Prostate gland (tissue), 2 donors: ENCODE results near the gene ADIPOR2. TPM values are rescaled to one million over a fixed set of nuclear protein-coding genes. Genes with fewer than 3 reads are reported as not detected.

Experiments used
- DNase-seq: peaks from one replicate; pipeline ENCODE4 v3.0.0-alpha.2; 2019; ENCODE audit warnings: low spot score
- H3K27ac ChIP-seq, 2 donors: fragments of 200-600 bp; sonication (generic); 2 replicates each; pipeline ENCODE4 v1.5.1; 2017 to 2019
- H3K27me3 ChIP-seq: fragments of 200-600 bp; sonication (generic); replicated peaks from 2 replicates; pipeline ENCODE4 v1.5.1; 2019; ENCODE audit not compliant: insufficient read depth
- H3K36me3 ChIP-seq, 2 donors: fragments of 200-600 bp; sonication (generic); 1 replicate in 1 of 2; 2 replicates in 1 of 2; pipeline versions ENCODE4 v1.5.1 to v1.8.1; 2017 to 2019
- H3K4me1 ChIP-seq: fragments of 200-600 bp; sonication (generic); replicated peaks from 2 replicates; pipeline ENCODE4 v1.5.1; 2019
- H3K4me3 ChIP-seq, 2 donors: fragments of 200-600 bp; sonication (generic); 2 replicates each; pipeline ENCODE4 v1.5.1; 2017 to 2019
- H3K9me3 ChIP-seq: fragments of 200-600 bp; sonication (generic); 2 replicates; pipeline ENCODE4 v1.5.1; 2017
- CTCF ChIP-seq, 4 experiments: fragments of 200-600 bp in 2 of 4; fragments of 450-650 bp in 2 of 4; sonication (generic) in 2 of 4; IDR thresholded peaks; 1 replicate in 3 of 4; 2 replicates in 1 of 4; pipeline ENCODE4 v1.5.1; 2016 to 2019; ENCODE audit warnings: antibody characterized with exemption in 4 of 4, mild to moderate bottlenecking in 2 of 4, moderate library complexity in 2 of 4
- POLR2A ChIP-seq: fragments of 450-650 bp; IDR thresholded peaks from one replicate; pipeline ENCODE4 v1.6.1; 2016; ENCODE audit warnings: antibody characterized with exemption, mild to moderate bottlenecking
- POLR2AphosphoS5 ChIP-seq: sonication (generic); formaldehyde crosslinking; IDR thresholded peaks from one replicate; pipeline ENCODE4 v1.6.1; 2017; ENCODE audit warnings: antibody characterized with exemption
- WGBS: methylation state at CpG from one replicate; pipeline ENCODE4 v1.1.5; 2018; 5-methylcytosine and 5-hydroxymethylcytosine counted together
- intact Hi-C: fragments of 100-400 bp; cut with DNase I; formaldehyde crosslinking; loops from one replicate; pipeline ENCODE4 v1.14.2; 2022
- microRNA-seq: library from miRNA; unstranded; fragments of <30 nt; microRNA quantifications from one replicate; pipeline ENCODE4, GENCODE V29; 2016
- small RNA-seq, 2 donors: library from RNA; depleted of rRNA; stranded (forward); fragments of <200 nt; gene quantifications; one replicate each; pipeline ENCODE3, GENCODE V24; 2016
- total RNA-seq, 2 donors: library from RNA; depleted of rRNA; stranded (reverse); fragments of >200 nt; gene quantifications; one replicate each; pipeline ENCODE4 v1.1.0, GENCODE V29; 2016

ADIPOR2 gene
- total RNA-seq, 2 donors from 2014 or later: 23.7 to 46.2 TPM

GRCh38 chr12:1835211-1836131 lies 144.6 kb downstream of the ADIPOR2 start:
- Histone ChIP-seq H3K36me3 (no peaks in the 10 kb centered on the region), H3K9me3 (no peaks in the 10 kb centered on the region), H3K4me3 (no peak overlapping the region), H3K27me3 (no peaks in the 10 kb centered on the region), H3K27ac (no peak overlapping the region), H3K4me1 (no peaks in the 10 kb centered on the region)
- no peak for TF ChIP-seq POLR2AphosphoS5
- DNase-seq: no peak
- intact Hi-C loops: no loop called here
- 86% methylated on average over 22 of the region's 22 CpGs for WGBS

- intact Hi-C loops: no loop called here
- Histone ChIP-seq H3K4me3 (no peak overlapping the region), H3K4me1 (no peaks in the 10 kb centered on the region), H3K27me3 (no peaks in the 10 kb centered on the region), H3K27ac (no peak overlapping the region), H3K36me3 (no peaks in the 10 kb centered on the region), H3K9me3 (no peaks in the 10 kb centered on the region)
- TF ChIP-seq CTCF (IDR thresholded peaks at IDR 0.05): no peak
- no peak for TF ChIP-seq POLR2A
- TF ChIP-seq POLR2AphosphoS5: no peak
- WGBS: 75% methylated on average over 7 of the region's 7 CpGs
- no peak for DNase-seq
Measured at GRCh38 chr12:1836241-1836803, 145.5 kb downstream of the ADIPOR2 start.

GRCh38 chr12:1836854-1837421 lies 146.1 kb downstream of the ADIPOR2 start:
- Histone ChIP-seq H3K4me3 (no peak overlapping the region), H3K4me1 (no peaks in the 10 kb centered on the region), H3K27ac (no peak overlapping the region), H3K9me3 (no peaks in the 10 kb centered on the region), H3K36me3 (no peaks in the 10 kb centered on the region), H3K27me3 (peaks cover 3% of the 10 kb centered on the region)
- TF ChIP-seq POLR2A: no peak
- no peak for TF ChIP-seq POLR2AphosphoS5
- TF ChIP-seq CTCF (IDR thresholded peaks at IDR 0.05): no peak
- DNase-seq: no peak
- WGBS: 27% methylated on average over 16 of the region's 22 CpGs
- intact Hi-C loops: no loop called here

GRCh38 chr12:1837541-1838204 lies 146.8 kb downstream of the ADIPOR2 start:
- no peak for DNase-seq
- Histone ChIP-seq H3K36me3 (no peaks in the 10 kb centered on the region), H3K27ac (no peak overlapping the region), H3K4me3 (no peak overlapping the region), H3K9me3 (no peaks in the 10 kb centered on the region), H3K4me1 (no peaks in the 10 kb centered on the region), H3K27me3 (peaks cover 6% of the 10 kb centered on the region)
- intact Hi-C loops: no loop called here
- no peak for TF ChIP-seq POLR2AphosphoS5
- no peak for TF ChIP-seq POLR2A
- no peak for TF ChIP-seq CTCF (IDR thresholded peaks at IDR 0.05)
- WGBS: 85% methylated on average over 12 of the region's 12 CpGs

Small RNAs within 50 kb of the gene (microRNA-seq; reads per million reads assigned to microRNA genes)
- gene MIR3649: not detected

Small RNAs within 50 kb of the gene (small RNA-seq; reads per million reads assigned to genes)
- gene MIR3649: 0 reads per million in 2 donors

Other genes with a start within 250 kb of the ADIPOR2 start
- 10 to 100 TPM; 21.3 to 28.7 TPM for gene FBXL14, start 96.5 kb upstream of the ADIPOR2 start, total RNA-seq
- gene WNT5B, start 61.8 kb upstream of the ADIPOR2 start, total RNA-seq: 10 to 100 TPM; 34.6 to 65.4 TPM
- not detected for gene LRTM2, start 129.5 kb downstream of the ADIPOR2 start, total RNA-seq
- gene CACNA2D4, start 227.6 kb downstream of the ADIPOR2 start, total RNA-seq: 1 to 10 TPM; 1.4 to 9.4 TPM